Left ventricle myocardium inferior (tissue), 1 donor: Measurements from ENCODE around the gene TUBA8. TPM values are rescaled to one million over a fixed set of nuclear protein-coding genes. Genes with fewer than 3 reads are reported as not detected.
"Not testable (repeated sequence)": the region's sequence is repeated elsewhere in the genome, so short reads cannot be mapped to it uniquely, and the experiment has no call there.

Experiments
- DNase-seq: peaks from one replicate; pipeline ENCODE4 v3.0.0-alpha.2; 2020
- H3K27ac ChIP-seq: fragments of 200-600 bp; replicated peaks from 2 replicates; pipeline ENCODE4 v1.8.0; 2021
- H3K27me3 ChIP-seq: fragments of 200-600 bp; 2 replicates; pipeline ENCODE4 v1.8.0; 2021; ENCODE audit warnings: low read depth
- H3K36me3 ChIP-seq: fragments of 200-600 bp; 2 replicates; pipeline ENCODE4 v1.8.0; 2021
- H3K4me1 ChIP-seq: fragments of 200-600 bp; 2 replicates; pipeline ENCODE4 v1.8.0; 2021
- H3K4me3 ChIP-seq: fragments of 200-600 bp; 2 replicates; pipeline ENCODE4 v1.8.0; 2021; ENCODE audit warnings: mild to moderate bottlenecking, moderate library complexity
- H3K9me3 ChIP-seq: fragments of 200-600 bp; replicated peaks from 2 replicates; pipeline ENCODE4 v1.8.0; 2021
- CTCF ChIP-seq: fragments of 200-600 bp; IDR thresholded peaks from 2 replicates; pipeline ENCODE4 v1.8.0; 2021; ENCODE audit warnings: antibody characterized with exemption, mild to moderate bottlenecking, borderline replicate concordance
- intact Hi-C: fragments of 100-400 bp; cut with micrococcal nuclease; formaldehyde crosslinking; loops from one replicate; pipeline ENCODE4 v1.11.0; 2022
- total RNA-seq: library from RNA; stranded (reverse); fragmentation: NEBNext Ultra II Directional; extraction: Animal tissue kit (Norgen Biotek cat#: 25700); gene quantifications from one replicate; pipeline ENCODE4 v1.2.1, GENCODE V29; 2021
- donor health status: DM: no; HTN: yes; CAD: no; lungs with severe emphysema.

TUBA8 gene
- total RNA-seq, 1 donor from 2014 or later = 253 TPM

GRCh38 chr22:18119409-18120110, 9.0 kb downstream of the TUBA8 start:
- no peak for TF ChIP-seq CTCF
- intact Hi-C loops = no loop called here
- H3K4me3 ChIP-seq = peak overlapping the region; percentile 21
- H3K36me3 ChIP-seq = peaks cover 26% of the 10 kb centered on the region
- peak; percentile 62 for DNase-seq
- H3K27ac ChIP-seq = peak overlapping the region; percentile 96
- H3K4me1 ChIP-seq = peaks cover 75% of the 10 kb centered on the region
- H3K27me3 ChIP-seq = no peaks in the 10 kb centered on the region
- no peaks in the 10 kb centered on the region for H3K9me3 ChIP-seq

- Histone ChIP-seq H3K36me3 (peaks cover 39% of the 10 kb centered on the region), H3K27ac (peak overlapping the region; percentile 96), H3K4me1 (peaks cover 63% of the 10 kb centered on the region), H3K9me3 (no peaks in the 10 kb centered on the region), H3K4me3 (no peak overlapping the region), H3K27me3 (no peaks in the 10 kb centered on the region)
- intact Hi-C loops = no loop called here
- DNase-seq = no peak
- TF ChIP-seq CTCF = no peak
Measured at GRCh38 chr22:18120857-18121256, 10.2 kb downstream of the TUBA8 start.

- peak overlapping the region; percentile 96 for H3K27ac ChIP-seq
- peaks cover 57% of the 10 kb centered on the region for H3K4me1 ChIP-seq
Measured at GRCh38 chr22:18121506-18121905, 10.9 kb downstream of the TUBA8 start.

GRCh38 chr22:18121954-18122554, 11.4 kb downstream of the TUBA8 start:
- H3K27me3 ChIP-seq = no peaks in the 10 kb centered on the region
- no peak overlapping the region for H3K27ac ChIP-seq
- no peak for DNase-seq
- peaks cover 56% of the 10 kb centered on the region for H3K4me1 ChIP-seq
- no peaks in the 10 kb centered on the region for H3K9me3 ChIP-seq
- intact Hi-C loops = no loop called here
- TF ChIP-seq CTCF = no peak
- no peak overlapping the region for H3K4me3 ChIP-seq
- peaks cover 50% of the 10 kb centered on the region for H3K36me3 ChIP-seq

More at GRCh38 chr22:18121506-18121905, 10.9 kb downstream of the TUBA8 start:
- intact Hi-C loops = no loop called here
- H3K36me3 ChIP-seq = peaks cover 45% of the 10 kb centered on the region
- no peaks in the 10 kb centered on the region for H3K27me3 ChIP-seq
- DNase-seq = no peak
- no peak for TF ChIP-seq CTCF
- H3K4me3 ChIP-seq = no peak overlapping the region
- H3K9me3 ChIP-seq = no peaks in the 10 kb centered on the region

GRCh38 chr22:18123476-18124025, 12.9 kb downstream of the TUBA8 start:
- Histone ChIP-seq H3K4me1 (peaks cover 49% of the 10 kb centered on the region), H3K36me3 (peaks cover 61% of the 10 kb centered on the region)
- DNase-seq, H3K27ac ChIP-seq, H3K9me3 ChIP-seq, H3K27me3 ChIP-seq, H3K4me3 ChIP-seq, intact Hi-C loops: not testable (repeated sequence)

- no peak for TF ChIP-seq CTCF
- peaks cover 42% of the 10 kb centered on the region for H3K4me1 ChIP-seq
- H3K27me3 ChIP-seq = no peaks in the 10 kb centered on the region
- intact Hi-C loops = no loop called here
- DNase-seq = no peak
- H3K9me3 ChIP-seq = no peaks in the 10 kb centered on the region
- H3K4me3 ChIP-seq = no peak overlapping the region
- H3K27ac ChIP-seq = no peak overlapping the region
- H3K36me3 ChIP-seq = peaks cover 88% of the 10 kb centered on the region
Measured at GRCh38 chr22:18126606-18127005, 16.0 kb downstream of the TUBA8 start.
